ENCODE results near the gene PRRG2.

The PRRG2 gene

GRCh38 chr19:49589502-49589905 is 8.4 kb downstream of the PRRG2 start:
- no peak for DNase-seq

- peak; percentile 95 to 96 for DNase-seq
Measured at GRCh38 chr19:49590071-49590970, 9.2 kb downstream of the PRRG2 start.

- DNase-seq: peak; percentile 79 to 83
Measured at GRCh38 chr19:49590971-49591730, 10.0 kb downstream of the PRRG2 start, which contains the start of gene PRR12. Gene PRR12 (plus strand): TSS chr19:49591182. CDS start chr19:49591655, 473 bp downstream.

- peak; percentile 71 to 72 for DNase-seq
Measured at GRCh38 chr19:49591731-49592485, 10.8 kb downstream of the PRRG2 start.

- DNase-seq: peak in 1 of 2 experiments; percentile 59
Measured at GRCh38 chr19:49592486-49593232, 11.5 kb downstream of the PRRG2 start.

GRCh38 chr19:49593233-49594113 is 12.4 kb downstream of the PRRG2 start:
- peak; percentile 95 to 96 for DNase-seq

- DNase-seq: no peak
Measured at GRCh38 chr19:49594157-49594992, 13.3 kb downstream of the PRRG2 start.

GRCh38 chr19:49594993-49595818 is 14.1 kb downstream of the PRRG2 start:
- DNase-seq: no peak

- no peak for DNase-seq
Measured at GRCh38 chr19:49595819-49596404, 14.8 kb downstream of the PRRG2 start.

GRCh38 chr19:49596407-49596806 is 15.3 kb downstream of the PRRG2 start:
- DNase-seq: no peak

- DNase-seq: no peak
Measured at GRCh38 chr19:49596954-49597702, 16.0 kb downstream of the PRRG2 start.

- no peak for DNase-seq
Measured at GRCh38 chr19:49597703-49597974, 16.5 kb downstream of the PRRG2 start.

- DNase-seq: no peak
Measured at GRCh38 chr19:49599378-49600295, 18.5 kb downstream of the PRRG2 start.

GRCh38 chr19:49601482-49602038 is 20.4 kb downstream of the PRRG2 start:
- DNase-seq: no peak

- no peak for DNase-seq
Measured at GRCh38 chr19:49602806-49603205, 21.7 kb downstream of the PRRG2 start.

GRCh38 chr19:49605605-49606004 is 24.5 kb downstream of the PRRG2 start:
- DNase-seq: no peak
